Upper lobe of left lung (tissue), 6 donors: Measurements from ENCODE around the gene APOOL. TPM values are rescaled to one million over a fixed set of nuclear protein-coding genes. Genes with fewer than 3 reads are reported as not detected.

Experiments used
- ATAC-seq, 2 donors: fragments of 200-7000 bp; cut with Tn5 transposase; one replicate each; pipeline ENCODE4 v1.9.1; 2022; ENCODE audit warnings: mild to moderate bottlenecking in 2 of 2, moderate library complexity in 2 of 2; ENCODE audit not compliant: low FRiP score in 2 of 2
- DNase-seq, 2 donors: peaks; one replicate each; pipeline ENCODE4 v3.0.0-alpha.2; 2019 to 2020
- H3K27ac ChIP-seq, 4 donors: fragments of 200-600 bp; sonication (generic); one replicate each; pipeline ENCODE4 v1.5.1; 2016 to 2019
- H3K27me3 ChIP-seq, 4 donors: fragments of 200-600 bp; sonication (generic); one replicate each; pipeline ENCODE4 v1.5.1; 2017 to 2019
- H3K36me3 ChIP-seq, 4 donors: fragments of 200-600 bp; sonication (generic); one replicate each; pipeline ENCODE4 v1.5.1; 2016 to 2019
- H3K4me1 ChIP-seq, 4 donors: fragments of 200-600 bp; sonication (generic); one replicate each; pipeline ENCODE4 v1.5.1; 2018 to 2019
- H3K4me3 ChIP-seq, 4 donors: fragments of 200-600 bp; sonication (generic); one replicate each; pipeline ENCODE4 v1.5.1; 2017 to 2019; ENCODE audit warnings: mild to moderate bottlenecking in 2 of 4, moderate library complexity in 1 of 4
- H3K9me3 ChIP-seq, 4 donors: fragments of 200-600 bp; sonication (generic); one replicate each; pipeline ENCODE4 v1.5.1; 2018 to 2019
- EP300 ChIP-seq, 4 donors: sonication (generic); formaldehyde crosslinking; IDR thresholded peaks; one replicate each; pipeline ENCODE4 v1.5.1; 2017; ENCODE audit warnings: antibody characterized with exemption in 4 of 4, control low read depth in 2 of 4
- POLR2A ChIP-seq, 4 donors: fragments of 450-650 bp; IDR thresholded peaks; one replicate each; pipeline ENCODE4 v1.5.1; 2016 to 2017; ENCODE audit warnings: antibody characterized with exemption in 4 of 4, mild to moderate bottlenecking in 2 of 4
- POLR2AphosphoS5 ChIP-seq, 2 donors: sonication (generic); formaldehyde crosslinking; IDR thresholded peaks; one replicate each; pipeline ENCODE4 v1.5.1; 2017; ENCODE audit warnings: antibody characterized with exemption in 2 of 2
- WGBS, 2 donors: methylation state at CpG; one replicate each; pipeline ENCODE4 v1.1.5; 2017 to 2018; 5-methylcytosine and 5-hydroxymethylcytosine counted together
- total RNA-seq, 6 donors: library from RNA; depleted of rRNA in 4 of 6; stranded (reverse); fragments of >200 nt in 4 of 6; gene quantifications; one replicate each; pipeline versions ENCODE4 v1.1.0 to v1.2.1, GENCODE V29; 2016 to 2021
- TF ChIP-seq, protein P1 (sequence below), 6 experiments: fragments of 450-650 bp in 4 of 6; fragments of 200-600 bp in 2 of 6; sonication (generic) in 2 of 6; IDR thresholded peaks; one replicate each; pipeline ENCODE4 v1.5.1; 2016 to 2019; ENCODE audit warnings: antibody characterized with exemption in 6 of 6
- donor health status: DM: no; HTN: no; CAD: no; lungs with moderate emphysema.
- donor health status: DM: no; HTN: yes; CAD: no; lungs with severe emphysema.

Gene APOOL
- total RNA-seq, 6 donors from 2014 or later, result 3.8 to 17.0 (median 11.6) TPM

DNA sequence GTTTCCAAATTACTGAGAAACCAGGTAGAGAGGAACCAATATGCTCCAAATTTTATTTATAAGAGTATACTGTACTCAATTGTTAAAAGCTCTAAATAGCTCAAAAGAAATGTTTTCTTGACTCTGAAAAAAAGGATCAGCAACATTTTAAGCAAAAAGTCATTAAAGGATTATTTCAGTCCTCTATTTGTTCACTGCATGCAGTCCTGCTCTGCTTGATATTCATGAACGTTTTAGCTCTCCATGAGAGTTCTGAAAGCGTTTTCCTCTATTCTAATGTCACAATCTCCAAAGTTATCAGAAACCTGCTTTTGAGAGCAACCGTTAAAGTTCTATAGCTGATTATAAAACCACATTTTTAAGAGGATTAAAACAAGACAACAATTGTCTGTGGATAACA lies 110.5 kb downstream of the APOOL start:
- 70 to 88% methylated on average over 3 of the region's 3 CpGs for WGBS, 2 donors
- ATAC-seq, result no peak

GRCh38 chrX:85114776-85115175 lies 111.1 kb downstream of the APOOL start:
- DNase-seq, result no peak
- TF ChIP-seq POLR2AphosphoS5 (IDR thresholded peaks at IDR 0.05), result no peak
- no peak for TF ChIP-seq EP300 (IDR thresholded peaks at IDR 0.05)
- TF ChIP-seq, protein P1, sequence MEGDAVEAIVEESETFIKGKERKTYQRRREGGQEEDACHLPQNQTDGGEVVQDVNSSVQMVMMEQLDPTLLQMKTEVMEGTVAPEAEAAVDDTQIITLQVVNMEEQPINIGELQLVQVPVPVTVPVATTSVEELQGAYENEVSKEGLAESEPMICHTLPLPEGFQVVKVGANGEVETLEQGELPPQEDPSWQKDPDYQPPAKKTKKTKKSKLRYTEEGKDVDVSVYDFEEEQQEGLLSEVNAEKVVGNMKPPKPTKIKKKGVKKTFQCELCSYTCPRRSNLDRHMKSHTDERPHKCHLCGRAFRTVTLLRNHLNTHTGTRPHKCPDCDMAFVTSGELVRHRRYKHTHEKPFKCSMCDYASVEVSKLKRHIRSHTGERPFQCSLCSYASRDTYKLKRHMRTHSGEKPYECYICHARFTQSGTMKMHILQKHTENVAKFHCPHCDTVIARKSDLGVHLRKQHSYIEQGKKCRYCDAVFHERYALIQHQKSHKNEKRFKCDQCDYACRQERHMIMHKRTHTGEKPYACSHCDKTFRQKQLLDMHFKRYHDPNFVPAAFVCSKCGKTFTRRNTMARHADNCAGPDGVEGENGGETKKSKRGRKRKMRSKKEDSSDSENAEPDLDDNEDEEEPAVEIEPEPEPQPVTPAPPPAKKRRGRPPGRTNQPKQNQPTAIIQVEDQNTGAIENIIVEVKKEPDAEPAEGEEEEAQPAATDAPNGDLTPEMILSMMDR (IDR thresholded peaks at IDR 0.05), result no peak
- TF ChIP-seq POLR2A (IDR thresholded peaks at IDR 0.05), result no peak

More for the DNA sequence above, 110.5 kb downstream of the APOOL start:
- Histone ChIP-seq H3K9me3 (no peaks in the 10 kb centered on the region), H3K27ac (no peak overlapping the region), H3K4me1 (no peaks in the 10 kb centered on the region), H3K27me3 (no peaks in the 10 kb centered on the region), H3K4me3 (no peak overlapping the region), H3K36me3 (no peaks in the 10 kb centered on the region)
- no peak for TF ChIP-seq EP300 (IDR thresholded peaks at IDR 0.05)
- TF ChIP-seq, protein P1 (IDR thresholded peaks at IDR 0.05), result no peak
- TF ChIP-seq POLR2AphosphoS5 (IDR thresholded peaks at IDR 0.05), result no peak
- no peak for TF ChIP-seq POLR2A (IDR thresholded peaks at IDR 0.05)
- DNase-seq, result no peak

GRCh38 chrX:85115252-85115651 lies 111.6 kb downstream of the APOOL start:
- no peak for DNase-seq
- 17 to 21% methylated on average over 1 of the region's 1 CpG for WGBS, 2 donors
- TF ChIP-seq POLR2AphosphoS5 (IDR thresholded peaks at IDR 0.05) (no peak), POLR2A (IDR thresholded peaks at IDR 0.05) (no peak)
- TF ChIP-seq, protein P1 (IDR thresholded peaks at IDR 0.05), result no peak

More at GRCh38 chrX:85114776-85115175, 111.1 kb downstream of the APOOL start:
- no peak overlapping the region for H3K27ac ChIP-seq
- H3K9me3 ChIP-seq, result no peaks in the 10 kb centered on the region
- no peaks in the 10 kb centered on the region for H3K27me3 ChIP-seq
- H3K4me3 ChIP-seq, result no peak overlapping the region
- no peaks in the 10 kb centered on the region for H3K36me3 ChIP-seq
- H3K4me1 ChIP-seq, result no peaks in the 10 kb centered on the region
- ATAC-seq, result no peak

GRCh38 chrX:85136409-85136808 lies 132.7 kb downstream of the APOOL start:
- H3K36me3 ChIP-seq, result no peaks in the 10 kb centered on the region
- no peak for TF ChIP-seq POLR2A (IDR thresholded peaks at IDR 0.05)
- no peak for TF ChIP-seq EP300 (IDR thresholded peaks at IDR 0.05)
- no peak for TF ChIP-seq POLR2AphosphoS5 (IDR thresholded peaks at IDR 0.05)
- TF ChIP-seq, protein P1 (IDR thresholded peaks at IDR 0.05), result no peak
- H3K4me3 ChIP-seq, result no peak overlapping the region
- H3K27ac ChIP-seq, result no peak overlapping the region
- H3K27me3 ChIP-seq, result no peaks in the 10 kb centered on the region
- ATAC-seq (no peak), DNase-seq (no peak)
- no peaks in the 10 kb centered on the region for H3K9me3 ChIP-seq
- H3K4me1 ChIP-seq, result no peaks in the 10 kb centered on the region

More at GRCh38 chrX:85115252-85115651, 111.6 kb downstream of the APOOL start:
- Histone ChIP-seq H3K27ac (no peak overlapping the region), H3K9me3 (no peaks in the 10 kb centered on the region), H3K27me3 (no peaks in the 10 kb centered on the region), H3K4me3 (no peak overlapping the region), H3K36me3 (no peaks in the 10 kb centered on the region), H3K4me1 (no peaks in the 10 kb centered on the region)
- no peak for ATAC-seq

GRCh38 chrX:85139422-85139821 lies 135.7 kb downstream of the APOOL start:
- Histone ChIP-seq H3K27ac (no peak overlapping the region), H3K9me3 (no peaks in the 10 kb centered on the region), H3K27me3 (no peaks in the 10 kb centered on the region), H3K36me3 (no peaks in the 10 kb centered on the region), H3K4me1 (no peaks in the 10 kb centered on the region), H3K4me3 (no peak overlapping the region)
- TF ChIP-seq POLR2AphosphoS5 (IDR thresholded peaks at IDR 0.05) (no peak), POLR2A (IDR thresholded peaks at IDR 0.05) (no peak), EP300 (IDR thresholded peaks at IDR 0.05) (no peak)
- TF ChIP-seq, protein P1 (IDR thresholded peaks at IDR 0.05), result no peak
- ATAC-seq (no peak), DNase-seq (no peak)
- WGBS, 2 donors, result 78 to 87% methylated on average over 1 of the region's 1 CpG
